ENCODE results near the gene SPR. TPM values are rescaled to one million over a fixed set of nuclear protein-coding genes. Genes with fewer than 3 reads are reported as not detected.

Gene SPR
- total RNA-seq, 3 donors from 2014 or later (not counting 1 experiment from before 2014, with no cell fraction given): 0.16 to 1.7 (median 0.34) TPM

DNA sequence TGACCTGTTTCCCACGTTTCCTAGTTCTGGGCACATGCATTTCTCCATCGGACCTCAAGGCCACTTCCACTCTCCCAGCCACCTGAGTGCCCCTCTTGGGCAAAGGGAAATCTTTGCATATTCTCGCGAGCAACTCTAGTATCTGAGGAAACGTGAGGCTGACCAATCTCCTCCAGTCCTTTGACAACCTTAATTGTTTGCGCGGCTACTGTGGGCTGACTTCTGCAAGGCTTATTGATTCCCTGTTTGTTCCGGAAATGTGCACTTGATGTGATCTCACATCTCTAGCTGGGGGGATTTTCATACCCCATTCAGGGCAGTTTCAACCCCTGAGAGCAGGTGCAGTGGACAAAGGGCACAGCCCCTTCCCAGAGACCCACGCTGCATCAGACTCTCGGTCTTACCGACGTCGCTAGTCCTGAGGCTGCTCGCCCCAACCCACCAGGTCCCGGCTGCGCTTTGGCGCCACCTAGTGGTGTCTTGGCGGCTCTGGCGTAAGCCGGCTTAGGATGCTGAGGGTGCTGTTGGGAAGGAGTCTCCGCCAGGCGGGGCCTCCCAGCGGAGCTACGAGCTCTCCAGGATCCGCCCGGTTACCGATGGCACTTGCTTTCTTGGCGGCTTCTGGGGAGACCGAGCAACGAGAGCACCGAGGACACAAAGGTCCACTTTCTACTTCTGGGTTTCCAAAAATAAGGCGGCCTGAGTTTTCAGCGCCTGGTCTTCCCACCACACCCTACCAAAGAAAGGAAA, 24.8 kb upstream of the SPR start:
- intact Hi-C loops (cut with micrococcal nuclease): loop anchor here (5.0 kb wide), 1 partner anchor 1315 kb away; no protein-coding TSS in a partner anchor
- WGBS (ENCODE audit: insufficient coverage): 7% methylated on average over 33 of the region's 33 CpGs
- H3K27me3 Mint-ChIP-seq (ENCODE audit: low read depth in 2 of 2): peaks cover 34 to 62% of the 10 kb centered on the region in 2 donors
- peak overlapping the region; percentile 54 for H3K4me3 Mint-ChIP-seq
- H3K4me3 ChIP-seq (ENCODE audit: low read length): no peak overlapping the region
- H3K36me3 Mint-ChIP-seq: no peaks in the 10 kb centered on the region
- H3K9me3 Mint-ChIP-seq: no peaks in the 10 kb centered on the region
- TF ChIP-seq, protein P1, sequence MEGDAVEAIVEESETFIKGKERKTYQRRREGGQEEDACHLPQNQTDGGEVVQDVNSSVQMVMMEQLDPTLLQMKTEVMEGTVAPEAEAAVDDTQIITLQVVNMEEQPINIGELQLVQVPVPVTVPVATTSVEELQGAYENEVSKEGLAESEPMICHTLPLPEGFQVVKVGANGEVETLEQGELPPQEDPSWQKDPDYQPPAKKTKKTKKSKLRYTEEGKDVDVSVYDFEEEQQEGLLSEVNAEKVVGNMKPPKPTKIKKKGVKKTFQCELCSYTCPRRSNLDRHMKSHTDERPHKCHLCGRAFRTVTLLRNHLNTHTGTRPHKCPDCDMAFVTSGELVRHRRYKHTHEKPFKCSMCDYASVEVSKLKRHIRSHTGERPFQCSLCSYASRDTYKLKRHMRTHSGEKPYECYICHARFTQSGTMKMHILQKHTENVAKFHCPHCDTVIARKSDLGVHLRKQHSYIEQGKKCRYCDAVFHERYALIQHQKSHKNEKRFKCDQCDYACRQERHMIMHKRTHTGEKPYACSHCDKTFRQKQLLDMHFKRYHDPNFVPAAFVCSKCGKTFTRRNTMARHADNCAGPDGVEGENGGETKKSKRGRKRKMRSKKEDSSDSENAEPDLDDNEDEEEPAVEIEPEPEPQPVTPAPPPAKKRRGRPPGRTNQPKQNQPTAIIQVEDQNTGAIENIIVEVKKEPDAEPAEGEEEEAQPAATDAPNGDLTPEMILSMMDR (IDR thresholded peaks at IDR 0.05): peak; percentile 95
- DNase-seq (peak; percentile 81 to 93), ATAC-seq (peak; percentile 93 to 98 (median 97))
- no peaks in the 10 kb centered on the region for H3K9me3 ChIP-seq (ENCODE audit: control insufficient read depth, insufficient read depth, low read length)
- peaks cover 8 to 9% of the 10 kb centered on the region in 2 donors for H3K4me1 Mint-ChIP-seq
- H3K4me1 ChIP-seq (ENCODE audit: control insufficient read depth, insufficient read depth, low read length): peaks cover 8% of the 10 kb centered on the region
- H3K27ac ChIP-seq (ENCODE audit: low read length): no peak overlapping the region
- H3K36me3 ChIP-seq (ENCODE audit: control insufficient read depth, insufficient read depth, low read length): no peaks in the 10 kb centered on the region
- peaks cover 19% of the 10 kb centered on the region for H3K27me3 ChIP-seq (ENCODE audit: control insufficient read depth, insufficient read depth, low read length)
- H3K27ac Mint-ChIP-seq: no peak overlapping the region

DNA sequence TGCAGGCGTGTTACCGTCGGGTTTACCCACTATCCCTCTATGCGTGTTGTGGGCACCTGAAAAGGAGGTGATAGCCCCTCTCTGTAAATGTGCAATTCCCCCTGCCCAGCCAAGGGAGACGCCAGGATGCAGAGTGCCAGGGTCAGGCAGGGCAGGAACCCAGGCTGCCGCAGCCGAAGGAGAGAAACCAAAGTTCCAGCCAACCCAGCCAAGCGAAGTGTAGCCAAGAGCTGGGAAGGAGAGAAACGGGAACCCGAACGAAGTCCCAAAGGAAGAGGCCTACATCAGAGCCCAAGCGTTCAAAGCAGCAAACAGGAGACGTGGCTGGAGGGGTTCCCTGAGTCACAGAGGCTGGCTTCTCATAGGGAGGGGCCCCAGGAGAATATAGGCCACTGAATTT, 24.2 kb upstream of the SPR start:
- no peak overlapping the region for H3K4me3 Mint-ChIP-seq
- peaks cover 8% of the 10 kb centered on the region for H3K4me1 ChIP-seq (ENCODE audit: control insufficient read depth, insufficient read depth, low read length)
- ATAC-seq: no peak
- no peak overlapping the region for H3K4me3 ChIP-seq (ENCODE audit: low read length)
- no peak overlapping the region for H3K27ac Mint-ChIP-seq
- intact Hi-C loops (cut with micrococcal nuclease): loop anchor here (5.0 kb wide), 1 partner anchor 1316 kb away; no protein-coding TSS in a partner anchor
- H3K27me3 ChIP-seq (ENCODE audit: control insufficient read depth, insufficient read depth, low read length): peaks cover 20% of the 10 kb centered on the region
- H3K4me1 Mint-ChIP-seq: peaks cover 8 to 9% of the 10 kb centered on the region in 2 donors
- TF ChIP-seq, protein P1 (IDR thresholded peaks at IDR 0.05): no peak
- H3K9me3 ChIP-seq (ENCODE audit: control insufficient read depth, insufficient read depth, low read length): no peaks in the 10 kb centered on the region
- no peaks in the 10 kb centered on the region for H3K36me3 Mint-ChIP-seq
- H3K9me3 Mint-ChIP-seq: no peaks in the 10 kb centered on the region
- WGBS (ENCODE audit: insufficient coverage): 58% methylated on average over 13 of the region's 13 CpGs
- no peak for DNase-seq
- peaks cover 31 to 62% of the 10 kb centered on the region in 2 donors for H3K27me3 Mint-ChIP-seq (ENCODE audit: low read depth in 2 of 2)
- H3K27ac ChIP-seq (ENCODE audit: low read length): no peak overlapping the region
- no peaks in the 10 kb centered on the region for H3K36me3 ChIP-seq (ENCODE audit: control insufficient read depth, insufficient read depth, low read length)

DNA sequence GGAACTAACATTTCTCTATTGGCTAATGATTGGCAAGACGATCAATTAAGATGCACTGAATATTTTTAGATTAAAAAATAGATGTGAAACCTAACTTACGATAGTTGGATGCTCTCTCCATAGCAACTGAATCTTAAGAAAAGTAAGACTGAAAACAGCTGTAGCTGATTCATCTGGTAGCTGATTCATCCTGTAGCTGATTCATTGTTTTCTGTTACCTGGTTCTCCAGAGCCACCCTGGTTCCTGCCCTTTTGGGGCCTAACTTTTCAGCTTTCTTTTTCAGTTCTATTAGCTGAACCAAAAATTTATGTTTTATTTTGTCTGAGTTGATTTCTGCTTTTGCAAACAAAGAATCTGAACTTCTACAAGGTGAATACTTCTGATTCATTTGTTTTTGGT, 22.7 kb upstream of the SPR start:
- Histone ChIP-seq H3K4me1 (ENCODE audit: control insufficient read depth, insufficient read depth, low read length) (peaks cover 8% of the 10 kb centered on the region), H3K36me3 (ENCODE audit: control insufficient read depth, insufficient read depth, low read length) (no peaks in the 10 kb centered on the region), H3K27me3 (ENCODE audit: control insufficient read depth, insufficient read depth, low read length) (peaks cover 25% of the 10 kb centered on the region), H3K27ac (ENCODE audit: low read length) (no peak overlapping the region), H3K4me3 (ENCODE audit: low read length) (no peak overlapping the region), H3K9me3 (ENCODE audit: control insufficient read depth, insufficient read depth, low read length) (no peaks in the 10 kb centered on the region)
- no peaks in the 10 kb centered on the region for H3K9me3 Mint-ChIP-seq
- H3K27me3 Mint-ChIP-seq (ENCODE audit: low read depth in 2 of 2): peaks cover 35 to 69% of the 10 kb centered on the region in 2 donors
- TF ChIP-seq, protein P1 (IDR thresholded peaks at IDR 0.05): no peak
- 40% methylated on average over 1 of the region's 2 CpGs for WGBS (ENCODE audit: insufficient coverage)
- H3K4me1 Mint-ChIP-seq: peaks cover 8 to 9% of the 10 kb centered on the region in 2 donors
- no peak overlapping the region for H3K27ac Mint-ChIP-seq
- DNase-seq: no peak
- intact Hi-C loops (cut with micrococcal nuclease): loop anchor here (5.0 kb wide), 1 partner anchor 1317 kb away; no protein-coding TSS in a partner anchor
- no peaks in the 10 kb centered on the region for H3K36me3 Mint-ChIP-seq
- H3K4me3 Mint-ChIP-seq: no peak overlapping the region
- no peak for ATAC-seq
